ENCODE results near the gene CELF3.
A peak's percentile ranks its signal among the peaks of the same experiment; 100 is the strongest.
"Not testable (repeated sequence)": the region's sequence is repeated elsewhere in the genome, so short reads cannot be mapped to it uniquely, and the experiment has no call there.

CELF3 gene

DNA sequence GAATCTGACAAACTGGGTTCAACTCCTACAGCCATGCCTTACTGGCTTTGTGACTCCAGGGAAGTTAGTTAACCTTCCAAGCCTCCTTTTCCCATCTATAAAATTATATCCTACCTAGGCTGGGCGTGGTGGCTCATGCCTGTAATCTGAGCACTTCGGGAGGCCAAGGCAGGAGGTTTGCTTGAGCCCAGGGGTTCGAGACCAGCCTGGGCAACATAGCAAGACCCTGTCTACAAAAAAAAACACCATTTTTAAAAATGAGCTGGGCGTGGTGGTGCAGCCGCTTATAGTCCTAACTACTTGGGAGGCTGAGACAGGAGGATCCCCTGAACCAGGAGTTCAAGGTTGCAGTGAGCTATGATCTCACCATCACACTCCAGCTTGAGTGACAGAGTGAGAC is 15.1 kb downstream of the CELF3 start:
- Histone ChIP-seq H3K9ac (ENCODE audit: low read length in 2 of 2) (no peak overlapping the region), H3K27ac (ENCODE audit: low read length) (no peak overlapping the region), H3K36me3 (ENCODE audit: control insufficient read depth in 2 of 2, insufficient read depth in 2 of 2, low read length in 2 of 2) (peaks cover 41 to 50% of the 10 kb centered on the region in 2 donors), H3K4me1 (ENCODE audit: control insufficient read depth, insufficient read depth, low read length) (no peaks in the 10 kb centered on the region), H3K27me3 (ENCODE audit: control insufficient read depth in 1 of 2, insufficient read depth in 2 of 2, low read length in 2 of 2) (no peaks in the 10 kb centered on the region), H3K4me3 (ENCODE audit: low read length in 2 of 2) (no peak overlapping the region), H3K9me3 (ENCODE audit: control insufficient read depth in 2 of 2, low read length in 2 of 2) (no peaks in the 10 kb centered on the region)

GRCh38 chr1:151693057-151693651 is 23.4 kb downstream of the CELF3 start:
- no peaks in the 10 kb centered on the region for H3K27me3 ChIP-seq (ENCODE audit: control insufficient read depth in 1 of 2, insufficient read depth in 2 of 2, low read length in 2 of 2)
- H3K4me3 ChIP-seq (ENCODE audit: low read length in 2 of 2) = no peak overlapping the region
- H3K9me3 ChIP-seq (ENCODE audit: control insufficient read depth in 2 of 2, low read length in 2 of 2) = no peaks in the 10 kb centered on the region
- H3K36me3 ChIP-seq (ENCODE audit: control insufficient read depth in 2 of 2, insufficient read depth in 2 of 2, low read length in 2 of 2) = peaks cover 40 to 45% of the 10 kb centered on the region in 2 donors
- no peak overlapping the region for H3K27ac ChIP-seq (ENCODE audit: low read length)
- no peak overlapping the region for H3K9ac ChIP-seq (ENCODE audit: low read length in 2 of 2)
- H3K4me1 ChIP-seq (ENCODE audit: control insufficient read depth, insufficient read depth, low read length) = no peaks in the 10 kb centered on the region

GRCh38 chr1:151692226-151692625 is 24.4 kb downstream of the CELF3 start:
- H3K27ac ChIP-seq (ENCODE audit: low read length) = no peak overlapping the region
- H3K9me3 ChIP-seq (ENCODE audit: control insufficient read depth in 2 of 2, low read length in 2 of 2) = no peaks in the 10 kb centered on the region
- H3K4me1 ChIP-seq (ENCODE audit: control insufficient read depth, insufficient read depth, low read length) = no peaks in the 10 kb centered on the region
- peaks cover 30 to 36% of the 10 kb centered on the region in 2 donors for H3K36me3 ChIP-seq (ENCODE audit: control insufficient read depth in 2 of 2, insufficient read depth in 2 of 2, low read length in 2 of 2)
- no peak overlapping the region for H3K9ac ChIP-seq (ENCODE audit: low read length in 2 of 2)
- H3K4me3 ChIP-seq (ENCODE audit: low read length in 2 of 2) = no peak overlapping the region
- no peaks in the 10 kb centered on the region for H3K27me3 ChIP-seq (ENCODE audit: control insufficient read depth in 1 of 2, insufficient read depth in 2 of 2, low read length in 2 of 2)

GRCh38 chr1:151689494-151689893 is 27.1 kb downstream of the CELF3 start:
- no peaks in the 10 kb centered on the region for H3K9me3 ChIP-seq (ENCODE audit: control insufficient read depth in 2 of 2, low read length in 2 of 2)
- peaks cover 23 to 30% of the 10 kb centered on the region in 2 donors for H3K36me3 ChIP-seq (ENCODE audit: control insufficient read depth in 2 of 2, insufficient read depth in 2 of 2, low read length in 2 of 2)
- H3K4me3 ChIP-seq (ENCODE audit: low read length in 2 of 2) = no peak overlapping the region
- H3K9ac ChIP-seq (ENCODE audit: low read length in 2 of 2) = no peak overlapping the region
- no peak overlapping the region for H3K27ac ChIP-seq (ENCODE audit: low read length)
- no peaks in the 10 kb centered on the region for H3K4me1 ChIP-seq (ENCODE audit: control insufficient read depth, insufficient read depth, low read length)
- H3K27me3 ChIP-seq (ENCODE audit: control insufficient read depth in 1 of 2, insufficient read depth in 2 of 2, low read length in 2 of 2) = no peaks in the 10 kb centered on the region

- H3K9me3 ChIP-seq (ENCODE audit: control insufficient read depth in 2 of 2, low read length in 2 of 2) = no peaks in the 10 kb centered on the region
- H3K27ac ChIP-seq (ENCODE audit: low read length) = no peak overlapping the region
- no peaks in the 10 kb centered on the region for H3K27me3 ChIP-seq (ENCODE audit: control insufficient read depth in 1 of 2, insufficient read depth in 2 of 2, low read length in 2 of 2)
- no peak overlapping the region for H3K4me3 ChIP-seq (ENCODE audit: low read length in 2 of 2)
- no peaks in the 10 kb centered on the region for H3K4me1 ChIP-seq (ENCODE audit: control insufficient read depth, insufficient read depth, low read length)
- no peak overlapping the region for H3K9ac ChIP-seq (ENCODE audit: low read length in 2 of 2)
- H3K36me3 ChIP-seq (ENCODE audit: control insufficient read depth in 2 of 2, insufficient read depth in 2 of 2, low read length in 2 of 2) = peaks cover 14 to 15% of the 10 kb centered on the region in 2 donors
Observed at GRCh38 chr1:151686561-151686960, 30.0 kb downstream of the CELF3 start.

DNA sequence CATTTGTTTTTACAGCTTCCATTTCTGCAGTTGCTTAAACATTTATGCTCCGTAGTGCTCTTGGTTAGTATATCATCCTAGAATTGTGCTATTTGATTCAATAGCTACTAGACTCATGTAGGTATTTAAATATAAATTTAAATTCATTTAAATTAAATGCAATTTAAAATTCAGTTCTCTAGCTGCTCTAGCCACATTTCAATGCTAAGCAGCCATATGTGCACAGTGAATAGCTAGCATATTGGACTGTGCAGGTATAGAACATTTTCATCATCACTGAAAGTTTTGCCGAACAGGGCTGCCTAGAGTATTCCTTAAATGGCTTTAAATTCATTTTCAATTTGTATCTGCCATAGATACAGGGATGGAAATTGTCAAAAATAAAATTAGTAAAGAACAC is 32.5 kb downstream of the CELF3 start:
- no peak overlapping the region for H3K4me3 ChIP-seq (ENCODE audit: low read length in 2 of 2)
- H3K27ac ChIP-seq (ENCODE audit: low read length) = no peak overlapping the region
- no peaks in the 10 kb centered on the region for H3K27me3 ChIP-seq (ENCODE audit: control insufficient read depth in 1 of 2, insufficient read depth in 2 of 2, low read length in 2 of 2)
- no peaks in the 10 kb centered on the region for H3K9me3 ChIP-seq (ENCODE audit: control insufficient read depth in 2 of 2, low read length in 2 of 2)
- H3K36me3 ChIP-seq (ENCODE audit: control insufficient read depth in 2 of 2, insufficient read depth in 2 of 2, low read length in 2 of 2) = peaks cover 10 to 14% of the 10 kb centered on the region in 2 donors
- no peak overlapping the region for H3K9ac ChIP-seq (ENCODE audit: low read length in 2 of 2)
- peaks cover 8% of the 10 kb centered on the region for H3K4me1 ChIP-seq (ENCODE audit: control insufficient read depth, insufficient read depth, low read length)

DNA sequence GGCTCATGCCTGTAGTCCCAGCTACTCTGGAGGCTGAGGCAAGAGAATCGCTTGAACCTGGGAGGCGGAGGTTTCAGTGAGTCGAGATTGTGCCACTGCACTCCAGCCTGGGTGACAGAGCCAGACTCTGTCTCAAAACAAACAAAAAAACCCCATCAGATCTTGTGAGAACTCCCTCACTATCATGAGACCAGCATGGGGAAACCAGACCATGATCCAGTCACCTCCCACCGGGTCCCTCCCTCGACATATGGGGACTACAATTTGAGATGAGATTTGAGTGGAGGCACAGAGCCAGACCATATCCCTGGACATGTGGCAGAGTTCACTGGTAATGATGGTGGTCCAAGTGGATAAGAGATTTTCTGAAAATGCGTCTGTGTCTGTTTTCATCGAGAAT is 33.7 kb downstream of the CELF3 start:
- H3K27ac ChIP-seq (ENCODE audit: low read length); H3K4me3 ChIP-seq (ENCODE audit: low read length in 2 of 2); H3K9ac ChIP-seq (ENCODE audit: low read length in 2 of 2); H3K9me3 ChIP-seq (ENCODE audit: control insufficient read depth in 2 of 2, low read length in 2 of 2); H3K27me3 ChIP-seq (ENCODE audit: control insufficient read depth in 1 of 2, insufficient read depth in 2 of 2, low read length in 2 of 2); H3K4me1 ChIP-seq (ENCODE audit: control insufficient read depth, insufficient read depth, low read length): not testable (repeated sequence)
- peaks cover 10 to 14% of the 10 kb centered on the region in 2 donors for H3K36me3 ChIP-seq (ENCODE audit: control insufficient read depth in 2 of 2, insufficient read depth in 2 of 2, low read length in 2 of 2)

DNA sequence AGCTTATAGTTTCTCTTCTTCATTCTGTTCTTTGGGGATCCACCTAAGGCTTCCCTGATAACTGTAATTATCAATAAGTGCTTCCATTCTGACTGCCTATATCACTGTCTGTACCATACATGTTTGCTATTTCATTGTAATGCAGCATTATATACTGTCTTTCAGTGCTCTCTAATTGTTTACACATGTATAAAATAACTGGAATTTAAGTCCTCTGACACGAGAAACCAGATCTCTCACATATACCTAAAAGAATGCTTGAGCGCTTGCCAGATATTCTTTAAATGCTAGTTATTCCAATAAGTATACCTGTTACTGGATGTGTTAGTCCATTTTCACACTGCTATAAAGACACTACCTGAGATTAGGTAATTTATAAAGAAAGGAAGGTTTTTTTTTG is 34.7 kb downstream of the CELF3 start:
- H3K27ac ChIP-seq (ENCODE audit: low read length) = no peak overlapping the region
- peaks cover 10 to 11% of the 10 kb centered on the region in 2 donors for H3K36me3 ChIP-seq (ENCODE audit: control insufficient read depth in 2 of 2, insufficient read depth in 2 of 2, low read length in 2 of 2)
- no peaks in the 10 kb centered on the region for H3K27me3 ChIP-seq (ENCODE audit: control insufficient read depth in 1 of 2, insufficient read depth in 2 of 2, low read length in 2 of 2)
- H3K4me3 ChIP-seq (ENCODE audit: low read length in 2 of 2) = no peak overlapping the region
- H3K9ac ChIP-seq (ENCODE audit: low read length in 2 of 2) = no peak overlapping the region
- H3K4me1 ChIP-seq (ENCODE audit: control insufficient read depth, insufficient read depth, low read length) = peaks cover 8% of the 10 kb centered on the region
- no peaks in the 10 kb centered on the region for H3K9me3 ChIP-seq (ENCODE audit: control insufficient read depth in 2 of 2, low read length in 2 of 2)

GRCh38 chr1:151680826-151681225 is 35.8 kb downstream of the CELF3 start:
- H3K4me1 ChIP-seq (ENCODE audit: control insufficient read depth, insufficient read depth, low read length) = peaks cover 8% of the 10 kb centered on the region
- no peaks in the 10 kb centered on the region for H3K27me3 ChIP-seq (ENCODE audit: control insufficient read depth in 1 of 2, insufficient read depth in 2 of 2, low read length in 2 of 2)
- peaks cover 7 to 10% of the 10 kb centered on the region in 2 donors for H3K36me3 ChIP-seq (ENCODE audit: control insufficient read depth in 2 of 2, insufficient read depth in 2 of 2, low read length in 2 of 2)
- H3K27ac ChIP-seq (ENCODE audit: low read length) = peak overlapping the region; percentile 25
- no peak overlapping the region for H3K9ac ChIP-seq (ENCODE audit: low read length in 2 of 2)
- no peaks in the 10 kb centered on the region for H3K9me3 ChIP-seq (ENCODE audit: control insufficient read depth in 2 of 2, low read length in 2 of 2)
- H3K4me3 ChIP-seq (ENCODE audit: low read length in 2 of 2) = peak overlapping the region in 1 of 2 donors; percentile 30

GRCh38 chr1:151680391-151680790 is 36.2 kb downstream of the CELF3 start:
- Histone ChIP-seq H3K4me3 (ENCODE audit: low read length in 2 of 2) (peak overlapping the region in 1 of 2 donors; percentile 30), H3K4me1 (ENCODE audit: control insufficient read depth, insufficient read depth, low read length) (peaks cover 8% of the 10 kb centered on the region), H3K36me3 (ENCODE audit: control insufficient read depth in 2 of 2, insufficient read depth in 2 of 2, low read length in 2 of 2) (peaks cover 7 to 10% of the 10 kb centered on the region in 2 donors), H3K27ac (ENCODE audit: low read length) (peak overlapping the region; percentile 25), H3K9ac (ENCODE audit: low read length in 2 of 2) (no peak overlapping the region), H3K27me3 (ENCODE audit: control insufficient read depth in 1 of 2, insufficient read depth in 2 of 2, low read length in 2 of 2) (no peaks in the 10 kb centered on the region), H3K9me3 (ENCODE audit: control insufficient read depth in 2 of 2, low read length in 2 of 2) (no peaks in the 10 kb centered on the region)

- H3K9me3 ChIP-seq (ENCODE audit: control insufficient read depth in 2 of 2, low read length in 2 of 2) = peaks cover 0 to 4% of the 10 kb centered on the region in 2 donors
- H3K36me3 ChIP-seq (ENCODE audit: control insufficient read depth in 2 of 2, insufficient read depth in 2 of 2, low read length in 2 of 2) = peaks cover 8 to 15% of the 10 kb centered on the region in 2 donors
- H3K27me3 ChIP-seq (ENCODE audit: control insufficient read depth in 1 of 2, insufficient read depth in 2 of 2, low read length in 2 of 2) = no peaks in the 10 kb centered on the region
- no peak overlapping the region for H3K9ac ChIP-seq (ENCODE audit: low read length in 2 of 2)
- H3K27ac ChIP-seq (ENCODE audit: low read length) = no peak overlapping the region
- H3K4me3 ChIP-seq (ENCODE audit: low read length in 2 of 2) = no peak overlapping the region
- H3K4me1 ChIP-seq (ENCODE audit: control insufficient read depth, insufficient read depth, low read length) = no peaks in the 10 kb centered on the region
Observed at GRCh38 chr1:151673407-151673806, 43.2 kb downstream of the CELF3 start.

Measured in stomach smooth muscle (tissue), 2 donors.